DMS114 treated with DMSO at 0.1 percent for 48 hours (cell line): ENCODE results near the gene NCSTN.
A peak's percentile ranks its signal among the peaks of the same experiment; 100 is the strongest.

Experiments
- DNase-seq: peaks from one replicate; lab custom pipeline; 2025; ENCODE audit not compliant: unreplicated experiment; lab: John Stamatoyannopoulos, UW

The NCSTN gene

GRCh38 chr1:160342953-160343869 is at the start of gene NCSTN, which contains the start of gene COPA:
NCSTN (plus strand) TSS chr1:160343383; CDS start chr1:160343397, 14 bp downstream.
COPA (minus strand) TSS chr1:160343250; CDS start chr1:160343170, 80 bp downstream.
- DNase-seq, result peak; percentile 95

GRCh38 chr1:160296036-160296435 is 47.1 kb upstream of the NCSTN start:
- DNase-seq, result no peak

- DNase-seq, result no peak
These were observed 43.0 kb upstream of the NCSTN start for GRCh38 chr1:160300173-160300572.

- DNase-seq, result no peak
These were observed 35.9 kb upstream of the NCSTN start for GRCh38 chr1:160307118-160307791.

GRCh38 chr1:160308451-160309184 is 34.6 kb upstream of the NCSTN start:
- no peak for DNase-seq

- DNase-seq, result no peak
These were observed 34.0 kb upstream of the NCSTN start for GRCh38 chr1:160309185-160309557.

- DNase-seq, result no peak
These were observed 33.6 kb upstream of the NCSTN start for GRCh38 chr1:160309571-160309970.

- no peak for DNase-seq
These were observed 27.8 kb upstream of the NCSTN start for GRCh38 chr1:160315359-160315758.

GRCh38 chr1:160322831-160323230 is 20.4 kb upstream of the NCSTN start:
- no peak for DNase-seq

- no peak for DNase-seq
These were observed 17.9 kb upstream of the NCSTN start for GRCh38 chr1:160325252-160325651.

GRCh38 chr1:160326418-160326817 is 16.8 kb upstream of the NCSTN start:
- DNase-seq, result no peak

- DNase-seq, result no peak
These were observed 15.0 kb upstream of the NCSTN start for GRCh38 chr1:160328184-160328583.

GRCh38 chr1:160330119-160330518 is 13.1 kb upstream of the NCSTN start:
- no peak for DNase-seq

- no peak for DNase-seq
These were observed 10.7 kb upstream of the NCSTN start for GRCh38 chr1:160332516-160332915.

GRCh38 chr1:160338580-160338979 is 4.6 kb upstream of the NCSTN start:
- DNase-seq, result no peak

GRCh38 chr1:160340146-160340545 is 3.0 kb upstream of the NCSTN start:
- DNase-seq, result no peak

GRCh38 chr1:160340866-160341265 is 2.3 kb upstream of the NCSTN start:
- no peak for DNase-seq

- DNase-seq, result no peak
These were observed 657 bp upstream of the NCSTN start for GRCh38 chr1:160342526-160342925.

- DNase-seq, result no peak
These were observed 1.1 kb downstream of the NCSTN start for GRCh38 chr1:160344241-160344640.

GRCh38 chr1:160344936-160345335 is 1.8 kb downstream of the NCSTN start:
- no peak for DNase-seq

- no peak for DNase-seq
These were observed 3.3 kb downstream of the NCSTN start for GRCh38 chr1:160346463-160346862.
